NCI-H2196 treated with DMSO at 0.1 percent for 48 hours (cell line): ENCODE data around the gene TERB2.
"Not testable (repeated sequence)": the region's sequence is repeated elsewhere in the genome, so short reads cannot be mapped to it uniquely, and the experiment has no call there.

Source experiments
- DNase-seq: peaks from one replicate; lab custom pipeline; 2025; ENCODE audit not compliant: unreplicated experiment; lab: John Stamatoyannopoulos, UW

Gene TERB2

GRCh38 chr15:45001180-45001579 lies 44.7 kb downstream of the TERB2 start:
- not testable (repeated sequence) for DNase-seq

- DNase-seq, result not testable (repeated sequence)
Observed at GRCh38 chr15:45003731-45004410, 47.4 kb downstream of the TERB2 start.

- DNase-seq, result not testable (repeated sequence)
Observed at GRCh38 chr15:45004590-45005175, 48.2 kb downstream of the TERB2 start.

- no peak for DNase-seq
Observed at GRCh38 chr15:45009046-45009445, 52.6 kb downstream of the TERB2 start.

GRCh38 chr15:45015114-45015513 lies 58.6 kb downstream of the TERB2 start:
- not testable (repeated sequence) for DNase-seq

GRCh38 chr15:45020222-45020900 lies 63.9 kb downstream of the TERB2 start:
- not testable (repeated sequence) for DNase-seq

- not testable (repeated sequence) for DNase-seq
Observed at GRCh38 chr15:45020901-45021259, 64.4 kb downstream of the TERB2 start.

GRCh38 chr15:45021348-45021747 lies 64.9 kb downstream of the TERB2 start:
- no peak for DNase-seq

GRCh38 chr15:45022871-45023658 lies 66.6 kb downstream of the TERB2 start, which contains the start of gene SORD:
Gene SORD, plus strand, starts transcription at chr15:45023195. Its CDS starts 89 bp downstream, at chr15:45023284.
- peak; percentile 45 for DNase-seq

GRCh38 chr15:45023659-45024225 lies 67.3 kb downstream of the TERB2 start:
- no peak for DNase-seq

GRCh38 chr15:45024649-45025048 lies 68.2 kb downstream of the TERB2 start:
- DNase-seq, result not testable (repeated sequence)

- not testable (repeated sequence) for DNase-seq
Observed at GRCh38 chr15:45025627-45026026, 69.1 kb downstream of the TERB2 start.

- no peak for DNase-seq
Observed at GRCh38 chr15:45026651-45027190, 70.2 kb downstream of the TERB2 start.

- no peak for DNase-seq
Observed at GRCh38 chr15:45027220-45027619, 70.7 kb downstream of the TERB2 start.
